HCT116 (cell line): Measurements from ENCODE around the gene LDB2. TPM values are rescaled to one million over a fixed set of nuclear protein-coding genes. Genes with fewer than 3 reads are reported as not detected.

Experiments used
- ATAC-seq: fragments of 200-7000 bp; cut with Tn5 transposase; 2 replicates; pipeline ENCODE4 v1.9.1; 2020; ENCODE audit warnings: mild to moderate bottlenecking, moderate library complexity
- BruUV-seq: library from RNA; stranded (reverse); fragments of 400-500 nt; replicated peaks from 2 replicates; lab custom pipeline; 2021; lab: Mats Ljungman, UMichigan
- CTCF ChIA-PET: fragments of 300-600 bp; sonication (Branson Sonifier 250); formaldehyde crosslinking; loops from one replicate; lab custom pipeline; 2021; ENCODE audit warnings: antibody characterized with exemption; lab: Charles Lee
- POLR2A ChIA-PET: fragments of 300-600, 350-600 bp; sonication (Branson Sonifier 250); formaldehyde crosslinking; loops from one replicate; lab custom pipeline; 2021; ENCODE audit warnings: antibody characterized with exemption; lab: Charles Lee
- RAD21 ChIA-PET, 2 experiments: fragments of 300-600 bp; sonication (Branson Sonifier 250); formaldehyde crosslinking; loops; one replicate each; lab custom pipeline; 2023; ENCODE audit warnings: low total read pairs in 2 of 2; ENCODE audit not compliant: uncharacterized antibody in 2 of 2, unreplicated experiment in 2 of 2, low non-redundant PET in 1 of 2; lab: Charles Lee
- DNase-seq: peaks from one replicate; pipeline ENCODE4 v3.0.0-alpha.2; 2010; ENCODE audit warnings: low read depth, low spot score
- H2AFZ ChIP-seq: fragments of 200-600 bp; shearing (Covaris generic), sonication (generic); 2 replicates; pipeline ENCODE4 v1.6.1; 2017; ENCODE audit warnings: low read depth, mixed run types, mixed read lengths, antibody characterized with exemption, low read length; ENCODE audit not compliant: poor library complexity, severe bottlenecking
- H3K27ac ChIP-seq: 2 replicates; pipeline ENCODE4 v1.5.1; 2012; ENCODE audit warnings: low read depth, low read length
- H3K27me3 ChIP-seq: fragments of 200-600 bp; sonication (generic); 2 replicates; pipeline ENCODE4 v1.6.1; 2016; ENCODE audit warnings: mixed run types, low read length, mixed read lengths; ENCODE audit not compliant: insufficient read depth
- H3K36me3 ChIP-seq, 2 experiments: fragments of 200-500 bp in 1 of 2; fragments of 200-600 bp in 1 of 2; sonication (Bioruptor generic) in 1 of 2; sonication (generic) in 1 of 2; 2 replicates each; pipeline versions ENCODE4 v1.5.1 to v1.6.1; 2014 to 2016; ENCODE audit warnings: low read length in 2 of 2, inconsistent platforms in 1 of 2, mixed read lengths in 1 of 2, mixed run types in 1 of 2; ENCODE audit not compliant: insufficient read depth in 2 of 2, control insufficient read depth in 1 of 2
- H3K4me1 ChIP-seq, 2 experiments: fragments of 200-600 bp in 1 of 2; sonication (generic) in 1 of 2; 2 replicates each; pipeline versions ENCODE4 v1.5.1 to v1.6.1; 2012 to 2017; ENCODE audit warnings: low read length in 2 of 2, inconsistent platforms in 1 of 2, mild to moderate bottlenecking in 1 of 2, mixed read lengths in 1 of 2, mixed run types in 1 of 2, moderate library complexity in 1 of 2; ENCODE audit not compliant: insufficient read depth in 2 of 2, control insufficient read depth in 1 of 2
- H3K4me2 ChIP-seq: fragments of 200-600 bp; sonication (generic); 2 replicates; pipeline ENCODE4 v1.6.1; 2017; ENCODE audit warnings: mixed run types, low read length, mixed read lengths
- H3K4me3 ChIP-seq, 2 experiments: fragments of 200-600 bp in 1 of 2; sonication (generic) in 1 of 2; replicated peaks in 1 of 2; 2 replicates each; pipeline ENCODE4 v1.5.1; 2011 to 2016; ENCODE audit warnings: low read length in 2 of 2, control low read depth in 1 of 2, low read depth in 1 of 2, mild to moderate bottlenecking in 1 of 2, mixed read lengths in 1 of 2, mixed run types in 1 of 2
- H3K79me2 ChIP-seq: fragments of 200-600 bp; sonication (generic); 2 replicates; pipeline ENCODE4 v1.6.1; 2017; ENCODE audit warnings: mild to moderate bottlenecking, mixed run types, low read length, moderate library complexity, mixed read lengths; ENCODE audit not compliant: insufficient read depth
- H3K9ac ChIP-seq: fragments of 200-600 bp; sonication (generic); 2 replicates; pipeline ENCODE4 v1.6.1; 2016; ENCODE audit warnings: low read length, mixed read lengths
- H3K9me2 ChIP-seq: fragments of 200-600 bp; sonication (generic), shearing (Covaris generic); 2 replicates; pipeline ENCODE4 v1.6.1; 2017; ENCODE audit warnings: mixed run types, mild to moderate bottlenecking, moderate library complexity; ENCODE audit not compliant: insufficient read depth
- H3K9me3 ChIP-seq, 2 experiments: fragments of 200-500 bp in 1 of 2; fragments of 200-600 bp in 1 of 2; sonication (Bioruptor generic) in 1 of 2; sonication (generic) in 1 of 2; 2 replicates each; pipeline ENCODE4 v1.6.1; 2014 to 2017; ENCODE audit warnings: low read length in 2 of 2, mixed read lengths in 2 of 2, inconsistent platforms in 1 of 2, low read depth in 1 of 2, mild to moderate bottlenecking in 1 of 2, mixed run types in 1 of 2, moderate library complexity in 1 of 2; ENCODE audit not compliant: control insufficient read depth in 1 of 2, insufficient read depth in 1 of 2
- H4K20me1 ChIP-seq: fragments of 200-600 bp; sonication (generic), shearing (Covaris generic); 2 replicates; pipeline ENCODE4 v1.6.1; 2017; ENCODE audit warnings: mixed run types, mild to moderate bottlenecking, moderate library complexity; ENCODE audit not compliant: insufficient read depth
- CBX3 ChIP-seq: IDR thresholded peaks from 2 replicates; pipeline ENCODE4 v1.6.1; 2012; ENCODE audit warnings: low read depth
- EGR1 ChIP-seq: IDR thresholded peaks from 2 replicates; pipeline ENCODE4 v1.6.1; 2012; ENCODE audit warnings: low read depth
- ELF1 ChIP-seq: IDR thresholded peaks from 2 replicates; pipeline ENCODE4 v1.6.1; 2012; ENCODE audit warnings: low read depth, borderline replicate concordance
- EZH2 ChIP-seq: fragments of 200-600 bp; sonication (generic); IDR thresholded peaks from 2 replicates; pipeline ENCODE4 v1.6.1; 2017; ENCODE audit warnings: antibody characterized with exemption, mixed run types
- EZH2phosphoT487 ChIP-seq: fragments of 200-600 bp; IDR thresholded peaks from 2 replicates; pipeline ENCODE4 v1.6.1; 2018; ENCODE audit warnings: antibody characterized with exemption, borderline replicate concordance
- FOSL1 ChIP-seq: IDR thresholded peaks from 2 replicates; pipeline ENCODE4 v1.6.1; 2012; ENCODE audit warnings: low read depth
- JUND ChIP-seq: IDR thresholded peaks from 2 replicates; pipeline ENCODE4 v1.6.1; 2012
- POLR2A ChIP-seq: IDR thresholded peaks from 2 replicates; pipeline ENCODE4 v1.7.0; 2011; ENCODE audit warnings: borderline replicate concordance; ENCODE audit not compliant: insufficient read depth, insufficient read length; ENCODE audit errors: extremely low read depth
- POLR2AphosphoS5 ChIP-seq: IDR thresholded peaks from 2 replicates; pipeline ENCODE4 v1.6.1; 2011; ENCODE audit warnings: mild to moderate bottlenecking, low read depth, low read length, moderate library complexity
- RAD21 ChIP-seq: IDR thresholded peaks from 2 replicates; pipeline ENCODE4 v1.6.1; 2012; ENCODE audit warnings: low read depth, mild to moderate bottlenecking
- SP1 ChIP-seq: IDR thresholded peaks from 2 replicates; pipeline ENCODE4 v1.6.1; 2012; ENCODE audit warnings: low read depth
- SRF ChIP-seq: IDR thresholded peaks from 2 replicates; pipeline ENCODE4 v1.6.1; 2012; ENCODE audit warnings: low read depth
- TCF7L2 ChIP-seq: IDR thresholded peaks from 2 replicates; pipeline ENCODE4 v1.7.0; 2011; ENCODE audit warnings: borderline replicate concordance, inconsistent platforms; ENCODE audit not compliant: insufficient read depth, insufficient read length; ENCODE audit errors: extremely low read depth
- YY1 ChIP-seq: IDR thresholded peaks from 2 replicates; pipeline ENCODE4 v1.6.1; 2011; ENCODE audit warnings: low read length, low read depth, moderate library complexity, mild to moderate bottlenecking; ENCODE audit not compliant: insufficient replicate concordance; ENCODE audit errors: extremely low read depth
- ZFX ChIP-seq: fragments of 450-650 bp; IDR thresholded peaks from 2 replicates; pipeline ENCODE4 v1.6.1; 2017
- intact Hi-C: fragments of 100-400 bp; cut with micrococcal nuclease; formaldehyde crosslinking; loops from 2 replicates; pipeline ENCODE4 v1.10.0; 2022
- total RNA-seq: library from RNA; stranded (reverse); gene quantifications from one replicate; pipeline ENCODE4 v1.2.1, GENCODE V29; 2021; ENCODE audit not compliant: unreplicated experiment
- TF ChIP-seq, protein P1 (sequence below): IDR thresholded peaks from 2 replicates; pipeline ENCODE4 v1.6.1; 2012
- TF ChIP-seq, protein P2 (sequence below): IDR thresholded peaks from 2 replicates; pipeline ENCODE4 v1.6.1; 2012; ENCODE audit warnings: low read depth
- TF ChIP-seq, protein P3 (sequence below): IDR thresholded peaks from 2 replicates; pipeline ENCODE4 v1.6.1; 2011; ENCODE audit warnings: mild to moderate bottlenecking, low read length, moderate library complexity; ENCODE audit not compliant: insufficient replicate concordance; ENCODE audit errors: extremely low read depth

LDB2 gene
- total RNA-seq, 1 experiment from 2014 or later = 0.12 TPM

DNA sequence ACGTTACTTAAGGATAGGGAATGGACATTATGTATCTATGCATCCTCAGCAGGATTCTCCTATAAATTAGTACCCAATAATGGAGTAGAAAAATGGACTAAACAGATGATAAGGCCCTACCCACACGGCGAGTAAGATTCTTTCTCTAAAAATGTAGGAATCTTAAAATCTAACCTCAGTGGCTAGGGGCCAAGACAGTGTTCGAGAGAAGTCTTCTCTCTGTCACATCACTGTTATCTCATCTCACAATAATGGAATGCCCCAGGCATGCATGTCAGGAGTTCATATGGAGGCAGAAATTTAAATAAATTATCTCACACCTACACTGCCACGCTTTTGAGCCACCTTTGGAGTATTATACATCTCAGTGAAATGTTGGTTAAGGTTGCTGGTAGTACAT lies 132.9 kb downstream of the LDB2 start:
- ATAC-seq = no peak
- Histone ChIP-seq H2AFZ (no peak overlapping the region), H3K27ac (no peak overlapping the region), H3K4me3 (no peak overlapping the region), H3K27me3 (no peaks in the 10 kb centered on the region), H3K9ac (no peak overlapping the region), H3K4me2 (no peak overlapping the region), H3K79me2 (no peaks in the 10 kb centered on the region), H3K9me3 (no peaks in the 10 kb centered on the region), H3K36me3 (no peaks in the 10 kb centered on the region), H4K20me1 (no peaks in the 10 kb centered on the region), H3K4me1 (no peaks in the 10 kb centered on the region), H3K9me2 (no peaks in the 10 kb centered on the region)
- RAD21 ChIA-PET = no interaction called here
- no TSS peak for BruUV-seq
- TF ChIP-seq SRF = no peak
- no peak for TF ChIP-seq EZH2
- no peak for TF ChIP-seq ELF1
- no peak for TF ChIP-seq POLR2A
- no peak for TF ChIP-seq CBX3
- no peak for TF ChIP-seq SP1
- TF ChIP-seq FOSL1 = no peak
- no peak for TF ChIP-seq YY1
- no peak for TF ChIP-seq EZH2phosphoT487
- TF ChIP-seq POLR2AphosphoS5 = no peak
- no peak for TF ChIP-seq TCF7L2
- no peak for TF ChIP-seq JUND
- TF ChIP-seq, protein P1, sequence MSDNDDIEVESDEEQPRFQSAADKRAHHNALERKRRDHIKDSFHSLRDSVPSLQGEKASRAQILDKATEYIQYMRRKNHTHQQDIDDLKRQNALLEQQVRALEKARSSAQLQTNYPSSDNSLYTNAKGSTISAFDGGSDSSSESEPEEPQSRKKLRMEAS = no peak
- TF ChIP-seq, protein P2, sequence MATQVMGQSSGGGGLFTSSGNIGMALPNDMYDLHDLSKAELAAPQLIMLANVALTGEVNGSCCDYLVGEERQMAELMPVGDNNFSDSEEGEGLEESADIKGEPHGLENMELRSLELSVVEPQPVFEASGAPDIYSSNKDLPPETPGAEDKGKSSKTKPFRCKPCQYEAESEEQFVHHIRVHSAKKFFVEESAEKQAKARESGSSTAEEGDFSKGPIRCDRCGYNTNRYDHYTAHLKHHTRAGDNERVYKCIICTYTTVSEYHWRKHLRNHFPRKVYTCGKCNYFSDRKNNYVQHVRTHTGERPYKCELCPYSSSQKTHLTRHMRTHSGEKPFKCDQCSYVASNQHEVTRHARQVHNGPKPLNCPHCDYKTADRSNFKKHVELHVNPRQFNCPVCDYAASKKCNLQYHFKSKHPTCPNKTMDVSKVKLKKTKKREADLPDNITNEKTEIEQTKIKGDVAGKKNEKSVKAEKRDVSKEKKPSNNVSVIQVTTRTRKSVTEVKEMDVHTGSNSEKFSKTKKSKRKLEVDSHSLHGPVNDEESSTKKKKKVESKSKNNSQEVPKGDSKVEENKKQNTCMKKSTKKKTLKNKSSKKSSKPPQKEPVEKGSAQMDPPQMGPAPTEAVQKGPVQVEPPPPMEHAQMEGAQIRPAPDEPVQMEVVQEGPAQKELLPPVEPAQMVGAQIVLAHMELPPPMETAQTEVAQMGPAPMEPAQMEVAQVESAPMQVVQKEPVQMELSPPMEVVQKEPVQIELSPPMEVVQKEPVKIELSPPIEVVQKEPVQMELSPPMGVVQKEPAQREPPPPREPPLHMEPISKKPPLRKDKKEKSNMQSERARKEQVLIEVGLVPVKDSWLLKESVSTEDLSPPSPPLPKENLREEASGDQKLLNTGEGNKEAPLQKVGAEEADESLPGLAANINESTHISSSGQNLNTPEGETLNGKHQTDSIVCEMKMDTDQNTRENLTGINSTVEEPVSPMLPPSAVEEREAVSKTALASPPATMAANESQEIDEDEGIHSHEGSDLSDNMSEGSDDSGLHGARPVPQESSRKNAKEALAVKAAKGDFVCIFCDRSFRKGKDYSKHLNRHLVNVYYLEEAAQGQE = no peak
- TF ChIP-seq RAD21 = no peak
- TF ChIP-seq, protein P3, sequence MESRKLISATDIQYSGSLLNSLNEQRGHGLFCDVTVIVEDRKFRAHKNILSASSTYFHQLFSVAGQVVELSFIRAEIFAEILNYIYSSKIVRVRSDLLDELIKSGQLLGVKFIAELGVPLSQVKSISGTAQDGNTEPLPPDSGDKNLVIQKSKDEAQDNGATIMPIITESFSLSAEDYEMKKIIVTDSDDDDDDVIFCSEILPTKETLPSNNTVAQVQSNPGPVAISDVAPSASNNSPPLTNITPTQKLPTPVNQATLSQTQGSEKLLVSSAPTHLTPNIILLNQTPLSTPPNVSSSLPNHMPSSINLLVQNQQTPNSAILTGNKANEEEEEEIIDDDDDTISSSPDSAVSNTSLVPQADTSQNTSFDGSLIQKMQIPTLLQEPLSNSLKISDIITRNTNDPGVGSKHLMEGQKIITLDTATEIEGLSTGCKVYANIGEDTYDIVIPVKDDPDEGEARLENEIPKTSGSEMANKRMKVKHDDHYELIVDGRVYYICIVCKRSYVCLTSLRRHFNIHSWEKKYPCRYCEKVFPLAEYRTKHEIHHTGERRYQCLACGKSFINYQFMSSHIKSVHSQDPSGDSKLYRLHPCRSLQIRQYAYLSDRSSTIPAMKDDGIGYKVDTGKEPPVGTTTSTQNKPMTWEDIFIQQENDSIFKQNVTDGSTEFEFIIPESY = no peak
- no peak for TF ChIP-seq ZFX
- no peak for TF ChIP-seq EGR1
- CTCF ChIA-PET = no interaction called here
- POLR2A ChIA-PET = no interaction called here
- DNase-seq = no peak
- intact Hi-C loops = no loop called here
